ENCODE results near the gene KCNG2. TPM values are rescaled to one million over a fixed set of nuclear protein-coding genes. Genes with fewer than 3 reads are reported as not detected.

Gene KCNG2
- total RNA-seq, 3 donors from 2014 or later (not counting 1 experiment from before 2014, with no cell fraction given), result not detected

GRCh38 chr18:79801641-79802040, 3.9 kb downstream of the KCNG2 start:
- Histone ChIP-seq H3K27ac (ENCODE audit: low read length) (no peak overlapping the region), H3K36me3 (ENCODE audit: control insufficient read depth, insufficient read depth, low read length) (no peaks in the 10 kb centered on the region), H3K4me1 (ENCODE audit: control insufficient read depth, insufficient read depth, low read length) (peaks cover 28% of the 10 kb centered on the region), H3K4me3 (ENCODE audit: low read length) (no peak overlapping the region), H3K27me3 (ENCODE audit: control insufficient read depth, insufficient read depth, low read length) (peaks cover 23% of the 10 kb centered on the region), H3K9me3 (ENCODE audit: control insufficient read depth, insufficient read depth, low read length) (no peaks in the 10 kb centered on the region)
- ATAC-seq (no peak), DNase-seq (no peak)
- H3K4me3 Mint-ChIP-seq, result no peak overlapping the region
- H3K27ac Mint-ChIP-seq, result no peak overlapping the region
- peaks cover 21 to 23% of the 10 kb centered on the region in 2 donors for H3K27me3 Mint-ChIP-seq (ENCODE audit: low read depth in 2 of 2)
- H3K36me3 Mint-ChIP-seq, result no peaks in the 10 kb centered on the region
- no peak for TF ChIP-seq CTCF (IDR thresholded peaks at IDR 0.05)
- H3K9me3 Mint-ChIP-seq, result no peaks in the 10 kb centered on the region
- WGBS (ENCODE audit: insufficient coverage), result 87% methylated on average over 8 of the region's 9 CpGs
- peaks cover 0 to 14% of the 10 kb centered on the region in 2 donors for H3K4me1 Mint-ChIP-seq
- intact Hi-C loops (cut with micrococcal nuclease), result no loop called here

GRCh38 chr18:79802298-79802697, 4.6 kb downstream of the KCNG2 start:
- H3K4me1 Mint-ChIP-seq, result peaks cover 0 to 11% of the 10 kb centered on the region in 2 donors
- WGBS (ENCODE audit: insufficient coverage), result 95% methylated on average over 18 of the region's 18 CpGs
- ATAC-seq, result no peak
- no peak for TF ChIP-seq CTCF (IDR thresholded peaks at IDR 0.05)
- no peaks in the 10 kb centered on the region for H3K36me3 Mint-ChIP-seq
- H3K27me3 Mint-ChIP-seq (ENCODE audit: low read depth in 2 of 2), result peaks cover 17 to 19% of the 10 kb centered on the region in 2 donors
- H3K9me3 Mint-ChIP-seq, result no peaks in the 10 kb centered on the region
- H3K9me3 ChIP-seq (ENCODE audit: control insufficient read depth, insufficient read depth, low read length), result no peaks in the 10 kb centered on the region
- H3K36me3 ChIP-seq (ENCODE audit: control insufficient read depth, insufficient read depth, low read length), result no peaks in the 10 kb centered on the region
- H3K4me3 Mint-ChIP-seq, result no peak overlapping the region
- peaks cover 18% of the 10 kb centered on the region for H3K27me3 ChIP-seq (ENCODE audit: control insufficient read depth, insufficient read depth, low read length)
- DNase-seq, result no peak
- no peak overlapping the region for H3K4me3 ChIP-seq (ENCODE audit: low read length)
- intact Hi-C loops (cut with micrococcal nuclease), result no loop called here
- H3K27ac ChIP-seq (ENCODE audit: low read length), result no peak overlapping the region
- H3K4me1 ChIP-seq (ENCODE audit: control insufficient read depth, insufficient read depth, low read length), result peaks cover 28% of the 10 kb centered on the region
- H3K27ac Mint-ChIP-seq, result no peak overlapping the region

- 95% methylated on average over 14 of the region's 14 CpGs for WGBS (ENCODE audit: insufficient coverage)
- intact Hi-C loops (cut with micrococcal nuclease), result no loop called here
- Histone ChIP-seq H3K9me3 (ENCODE audit: control insufficient read depth, insufficient read depth, low read length) (no peaks in the 10 kb centered on the region), H3K4me3 (ENCODE audit: low read length) (no peak overlapping the region), H3K36me3 (ENCODE audit: control insufficient read depth, insufficient read depth, low read length) (no peaks in the 10 kb centered on the region), H3K27me3 (ENCODE audit: control insufficient read depth, insufficient read depth, low read length) (peaks cover 15% of the 10 kb centered on the region), H3K27ac (ENCODE audit: low read length) (no peak overlapping the region), H3K4me1 (ENCODE audit: control insufficient read depth, insufficient read depth, low read length) (peaks cover 24% of the 10 kb centered on the region)
- Mint-ChIP-seq H3K36me3 (no peaks in the 10 kb centered on the region), H3K4me3 (no peak overlapping the region), H3K4me1 (peaks cover 0 to 7% of the 10 kb centered on the region in 2 donors), H3K27ac (no peak overlapping the region), H3K27me3 (ENCODE audit: low read depth in 2 of 2) (peaks cover 14 to 15% of the 10 kb centered on the region in 2 donors), H3K9me3 (no peaks in the 10 kb centered on the region)
- no peak for ATAC-seq
- TF ChIP-seq CTCF (IDR thresholded peaks at IDR 0.05), result no peak
- DNase-seq, result no peak
Observed at GRCh38 chr18:79803611-79804051, 5.9 kb downstream of the KCNG2 start.

GRCh38 chr18:79804130-79804787, 6.5 kb downstream of the KCNG2 start:
- ATAC-seq, result no peak
- H3K36me3 Mint-ChIP-seq, result no peaks in the 10 kb centered on the region
- TF ChIP-seq CTCF (IDR thresholded peaks at IDR 0.05), result no peak
- peaks cover 9% of the 10 kb centered on the region for H3K27me3 ChIP-seq (ENCODE audit: control insufficient read depth, insufficient read depth, low read length)
- peak in 1 of 2 donors; percentile 23 for DNase-seq
- H3K27ac ChIP-seq (ENCODE audit: low read length), result no peak overlapping the region
- intact Hi-C loops (cut with micrococcal nuclease), result no loop called here
- peaks cover 0 to 7% of the 10 kb centered on the region in 2 donors for H3K4me1 Mint-ChIP-seq
- WGBS (ENCODE audit: insufficient coverage), result 60% methylated on average over 15 of the region's 15 CpGs
- H3K4me3 ChIP-seq (ENCODE audit: low read length), result no peak overlapping the region
- H3K36me3 ChIP-seq (ENCODE audit: control insufficient read depth, insufficient read depth, low read length), result no peaks in the 10 kb centered on the region
- no peak overlapping the region for H3K4me3 Mint-ChIP-seq
- peaks cover 18% of the 10 kb centered on the region for H3K4me1 ChIP-seq (ENCODE audit: control insufficient read depth, insufficient read depth, low read length)
- H3K9me3 ChIP-seq (ENCODE audit: control insufficient read depth, insufficient read depth, low read length), result no peaks in the 10 kb centered on the region
- H3K27me3 Mint-ChIP-seq (ENCODE audit: low read depth in 2 of 2), result peaks cover 10 to 12% of the 10 kb centered on the region in 2 donors
- H3K27ac Mint-ChIP-seq, result no peak overlapping the region
- H3K9me3 Mint-ChIP-seq, result no peaks in the 10 kb centered on the region

Data from natural killer cell (primary cell).